Peyer's patch (tissue), 4 donors: ENCODE data around the gene UPK3A. TPM values are rescaled to one million over a fixed set of nuclear protein-coding genes. Genes with fewer than 3 reads are reported as not detected.

ENCODE experiments used
- DNase-seq, 3 donors: peaks; one replicate each; pipeline ENCODE4 v3.0.0-alpha.2; 2017 to 2019
- H3K27ac ChIP-seq, 4 donors: fragments of 200-600 bp; sonication (generic); one replicate each; pipeline ENCODE4 v1.5.1; 2016 to 2019
- H3K27me3 ChIP-seq, 2 donors: fragments of 200-600 bp; sonication (generic); one replicate each; pipeline ENCODE4 v1.5.1; 2019
- H3K36me3 ChIP-seq, 3 donors: fragments of 200-600 bp; sonication (generic); one replicate each; pipeline ENCODE4 v1.5.1; 2016 to 2019
- H3K4me1 ChIP-seq, 4 donors: fragments of 200-600 bp; sonication (generic); one replicate each; pipeline ENCODE4 v1.5.1; 2016 to 2019
- H3K4me3 ChIP-seq, 4 donors: fragments of 200-600 bp; sonication (generic); 1 replicate in 3 of 4; 2 replicates in 1 of 4; pipeline ENCODE4 v1.5.1; 2016 to 2019; ENCODE audit warnings: mild to moderate bottlenecking in 1 of 4
- H3K9me3 ChIP-seq, 4 donors: fragments of 200-600 bp; sonication (generic); one replicate each; pipeline ENCODE4 v1.5.1; 2016 to 2019; ENCODE audit warnings: mild to moderate bottlenecking in 1 of 4
- POLR2A ChIP-seq, 2 donors: fragments of 450-650 bp; IDR thresholded peaks; one replicate each; pipeline ENCODE4 v1.5.1; 2017; ENCODE audit warnings: antibody characterized with exemption in 2 of 2, mild to moderate bottlenecking in 2 of 2, moderate library complexity in 2 of 2
- total RNA-seq, 4 donors: library from RNA; depleted of rRNA; stranded (reverse); fragments of >200 nt; gene quantifications; one replicate each; pipeline ENCODE4 v1.1.0, GENCODE V29; 2016
- TF ChIP-seq, protein P1 (sequence below), 6 experiments: fragments of 450-650 bp in 4 of 6; fragments of 200-600 bp in 2 of 6; sonication (generic) in 1 of 6; IDR thresholded peaks; one replicate each; pipeline ENCODE4 v1.5.1; 2017 to 2019; ENCODE audit warnings: antibody characterized with exemption in 6 of 6, mild to moderate bottlenecking in 3 of 6, moderate library complexity in 1 of 6

UPK3A gene
- total RNA-seq, 4 donors from 2014 or later, result 4.0 TPM; not detected in 3

DNA sequence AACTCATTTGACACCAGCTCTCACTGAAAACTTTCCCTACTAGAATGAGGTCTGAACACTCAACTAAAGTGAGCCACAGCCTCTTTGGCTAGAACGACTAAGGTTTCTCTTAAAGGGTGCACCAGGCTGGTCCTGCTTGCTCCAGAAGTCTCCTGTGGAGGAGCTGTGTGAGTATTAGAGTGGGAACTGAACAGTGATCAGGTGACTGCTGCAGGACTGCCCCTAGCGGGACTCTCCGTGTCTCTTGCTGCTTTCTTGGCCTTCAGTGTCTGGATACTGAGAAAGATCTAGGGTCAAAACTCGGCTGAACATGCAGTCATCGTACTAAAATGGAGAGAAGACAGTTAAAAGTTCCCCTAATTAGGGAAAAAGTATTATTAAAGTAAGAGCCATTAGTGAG lies 59.6 kb downstream of the UPK3A start:
- Histone ChIP-seq H3K4me1 (no peaks in the 10 kb centered on the region), H3K36me3 (peaks cover 0 to 33% (median 0%) of the 10 kb centered on the region in 3 donors), H3K9me3 (no peaks in the 10 kb centered on the region), H3K4me3 (no peak overlapping the region), H3K27me3 (no peaks in the 10 kb centered on the region), H3K27ac (no peak overlapping the region)
- TF ChIP-seq, protein P1, sequence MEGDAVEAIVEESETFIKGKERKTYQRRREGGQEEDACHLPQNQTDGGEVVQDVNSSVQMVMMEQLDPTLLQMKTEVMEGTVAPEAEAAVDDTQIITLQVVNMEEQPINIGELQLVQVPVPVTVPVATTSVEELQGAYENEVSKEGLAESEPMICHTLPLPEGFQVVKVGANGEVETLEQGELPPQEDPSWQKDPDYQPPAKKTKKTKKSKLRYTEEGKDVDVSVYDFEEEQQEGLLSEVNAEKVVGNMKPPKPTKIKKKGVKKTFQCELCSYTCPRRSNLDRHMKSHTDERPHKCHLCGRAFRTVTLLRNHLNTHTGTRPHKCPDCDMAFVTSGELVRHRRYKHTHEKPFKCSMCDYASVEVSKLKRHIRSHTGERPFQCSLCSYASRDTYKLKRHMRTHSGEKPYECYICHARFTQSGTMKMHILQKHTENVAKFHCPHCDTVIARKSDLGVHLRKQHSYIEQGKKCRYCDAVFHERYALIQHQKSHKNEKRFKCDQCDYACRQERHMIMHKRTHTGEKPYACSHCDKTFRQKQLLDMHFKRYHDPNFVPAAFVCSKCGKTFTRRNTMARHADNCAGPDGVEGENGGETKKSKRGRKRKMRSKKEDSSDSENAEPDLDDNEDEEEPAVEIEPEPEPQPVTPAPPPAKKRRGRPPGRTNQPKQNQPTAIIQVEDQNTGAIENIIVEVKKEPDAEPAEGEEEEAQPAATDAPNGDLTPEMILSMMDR (IDR thresholded peaks at IDR 0.05), result no peak
- no peak for TF ChIP-seq POLR2A (IDR thresholded peaks at IDR 0.05)
- no peak for DNase-seq

Other genes starting within 250 kb of the UPK3A start
- 10 to 100 TPM; 67.8 to 96.8 (median 75.8) TPM for gene NUP50, start 121.0 kb upstream of the UPK3A start, total RNA-seq
- 10 to 100 TPM; 21.2 to 41.3 (median 27.8) TPM for gene KIAA0930, start 44.1 kb upstream of the UPK3A start, total RNA-seq
- 1,000 to 10,000 TPM in 1 of 4 donors, 100 to 1,000 TPM in 1, 10 to 100 TPM in 2; 46.4 to 1,083 (median 189) TPM for gene FAM118A, start 25.0 kb downstream of the UPK3A start, total RNA-seq
- gene SMC1B, start 128.7 kb downstream of the UPK3A start, total RNA-seq, result not detected
- 10 to 100 TPM in 1 of 4 donors, under 1 TPM in 1, not detected in 2; 0.85 to 47.0 TPM for gene RIBC2, start 128.7 kb downstream of the UPK3A start, total RNA-seq
- gene FBLN1, start 217.9 kb downstream of the UPK3A start, total RNA-seq, result 100 to 1,000 TPM in 3 of 4 donors, 10 to 100 TPM in 1; 29.8 to 162 (median 136) TPM